ENCODE data around the gene C6orf163.

GRCh38 chr6:87322304-87323212 lies 22.1 kb upstream of the C6orf163 start, which contains the start of gene SMIM8:
- peak; percentile 40 for TF ChIP-seq POLR2A (IDR thresholded peaks at IDR 0.05)
- peak; percentile 86 to 98 (median 94) for TF ChIP-seq CTCF (IDR thresholded peaks at IDR 0.05)
